ENCODE data around the gene TBATA. TPM values are rescaled to one million over a fixed set of nuclear protein-coding genes. Genes with fewer than 3 reads are reported as not detected.

The TBATA gene
- total RNA-seq, 1 experiment from 2014 or later, result not detected

DNA sequence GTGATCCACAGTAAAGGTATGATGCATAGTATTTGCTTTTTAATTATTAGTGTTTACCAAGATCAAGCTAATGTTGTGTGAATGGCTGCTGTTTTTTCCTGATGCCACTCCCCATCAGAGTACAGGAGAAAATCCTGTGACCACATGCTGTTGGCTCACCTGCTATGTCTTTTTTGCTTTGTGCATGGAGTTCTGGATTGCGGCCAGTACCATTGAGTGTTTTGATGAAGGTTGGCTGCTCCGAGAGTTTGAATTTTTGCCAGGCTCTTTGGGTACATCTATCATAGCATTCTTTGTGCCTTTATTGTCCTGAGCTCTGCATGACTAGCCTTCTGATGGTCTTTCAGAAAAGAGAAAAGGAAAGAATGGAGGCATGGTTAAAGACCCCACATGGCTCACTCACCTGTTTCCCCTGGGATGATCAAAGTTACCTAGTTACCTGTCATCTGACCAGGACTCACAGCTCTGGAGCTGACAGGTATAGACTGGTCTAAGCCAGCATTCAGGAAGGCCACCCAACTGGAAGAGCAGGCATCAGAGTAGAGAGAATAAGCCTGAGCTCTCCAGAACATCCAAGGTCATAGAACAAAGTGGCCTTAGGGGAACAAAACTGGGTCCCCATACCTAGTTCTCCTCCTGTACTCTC lies 18.7 kb upstream of the TBATA start:
- DNase-seq, result no peak
- Mint-ChIP-seq H3K9me3 (ENCODE audit: low read depth, unreplicated experiment) (no peaks in the 10 kb centered on the region), H3K36me3 (ENCODE audit: insufficient read depth, unreplicated experiment) (no peaks in the 10 kb centered on the region), H3K27ac (ENCODE audit: unreplicated experiment) (no peak overlapping the region), H3K27me3 (ENCODE audit: unreplicated experiment) (peaks cover 49% of the 10 kb centered on the region), H3K4me3 (ENCODE audit: low read depth, unreplicated experiment) (no peak overlapping the region), H3K4me1 (ENCODE audit: low read depth, unreplicated experiment) (peaks cover 15% of the 10 kb centered on the region)
- TF ChIP-seq, protein P1, sequence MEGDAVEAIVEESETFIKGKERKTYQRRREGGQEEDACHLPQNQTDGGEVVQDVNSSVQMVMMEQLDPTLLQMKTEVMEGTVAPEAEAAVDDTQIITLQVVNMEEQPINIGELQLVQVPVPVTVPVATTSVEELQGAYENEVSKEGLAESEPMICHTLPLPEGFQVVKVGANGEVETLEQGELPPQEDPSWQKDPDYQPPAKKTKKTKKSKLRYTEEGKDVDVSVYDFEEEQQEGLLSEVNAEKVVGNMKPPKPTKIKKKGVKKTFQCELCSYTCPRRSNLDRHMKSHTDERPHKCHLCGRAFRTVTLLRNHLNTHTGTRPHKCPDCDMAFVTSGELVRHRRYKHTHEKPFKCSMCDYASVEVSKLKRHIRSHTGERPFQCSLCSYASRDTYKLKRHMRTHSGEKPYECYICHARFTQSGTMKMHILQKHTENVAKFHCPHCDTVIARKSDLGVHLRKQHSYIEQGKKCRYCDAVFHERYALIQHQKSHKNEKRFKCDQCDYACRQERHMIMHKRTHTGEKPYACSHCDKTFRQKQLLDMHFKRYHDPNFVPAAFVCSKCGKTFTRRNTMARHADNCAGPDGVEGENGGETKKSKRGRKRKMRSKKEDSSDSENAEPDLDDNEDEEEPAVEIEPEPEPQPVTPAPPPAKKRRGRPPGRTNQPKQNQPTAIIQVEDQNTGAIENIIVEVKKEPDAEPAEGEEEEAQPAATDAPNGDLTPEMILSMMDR (IDR thresholded peaks at IDR 0.05; ENCODE audit: unreplicated experiment), result no peak
- no TSS peak for BruUV-seq (replicated peaks)
- intact Hi-C loops (cut with micrococcal nuclease; ENCODE audit: unreplicated experiment), result no loop called here
- CTCF ChIA-PET, result no interaction called here

DNA sequence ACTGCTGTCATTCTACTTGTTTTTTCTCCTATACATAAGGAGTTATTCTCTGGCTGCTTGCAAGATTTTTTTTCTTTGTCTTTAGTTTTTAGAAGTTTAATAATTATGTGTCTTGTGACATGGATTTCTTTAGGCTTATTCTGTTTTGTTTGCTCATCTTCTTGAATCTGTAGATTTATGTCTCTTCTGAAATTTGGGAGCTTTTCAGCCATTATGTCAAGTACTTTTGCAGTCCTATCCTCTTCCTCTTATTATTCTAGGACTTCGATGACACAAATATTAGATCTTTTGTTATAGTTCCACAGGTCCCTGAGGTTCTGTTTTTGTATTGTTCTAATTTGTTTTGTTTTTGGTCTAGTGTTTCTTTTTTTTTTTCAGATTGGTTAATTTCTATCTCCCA lies 16.7 kb upstream of the TBATA start:
- TF ChIP-seq, protein P1 (IDR thresholded peaks at IDR 0.05; ENCODE audit: unreplicated experiment), result no peak
- DNase-seq, result no peak
- CTCF ChIA-PET, result no interaction called here
- Mint-ChIP-seq H3K27me3 (ENCODE audit: unreplicated experiment) (peaks cover 54% of the 10 kb centered on the region), H3K27ac (ENCODE audit: unreplicated experiment) (no peak overlapping the region), H3K9me3 (ENCODE audit: low read depth, unreplicated experiment) (no peaks in the 10 kb centered on the region), H3K4me1 (ENCODE audit: low read depth, unreplicated experiment) (peaks cover 15% of the 10 kb centered on the region), H3K4me3 (ENCODE audit: low read depth, unreplicated experiment) (no peak overlapping the region), H3K36me3 (ENCODE audit: insufficient read depth, unreplicated experiment) (no peaks in the 10 kb centered on the region)
- BruUV-seq (replicated peaks), result no TSS peak
- intact Hi-C loops (cut with micrococcal nuclease; ENCODE audit: unreplicated experiment), result no loop called here

DNA sequence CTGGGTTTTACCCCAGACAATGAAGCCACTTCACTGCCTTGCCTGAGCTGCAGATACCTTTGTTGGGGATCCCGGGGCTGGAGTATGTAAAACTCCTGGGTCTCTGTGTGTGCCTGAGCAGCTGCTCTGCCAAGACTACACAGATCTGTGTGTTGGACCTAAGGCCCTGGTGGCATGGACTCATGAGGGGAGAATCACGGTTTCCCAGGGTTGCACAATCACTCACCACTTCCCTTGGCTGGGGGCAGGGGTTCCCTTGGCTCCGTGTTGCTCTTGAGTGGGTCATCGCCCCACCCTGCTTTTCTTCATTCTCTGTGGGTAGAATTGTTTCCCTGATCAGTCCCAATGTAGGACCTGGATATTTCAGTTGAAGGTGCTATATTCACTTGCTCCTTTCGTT lies 13.9 kb upstream of the TBATA start:
- peaks cover 3% of the 10 kb centered on the region for H3K4me1 Mint-ChIP-seq (ENCODE audit: low read depth, unreplicated experiment)
- H3K27me3 Mint-ChIP-seq (ENCODE audit: unreplicated experiment), result peaks cover 71% of the 10 kb centered on the region
- H3K9me3 Mint-ChIP-seq (ENCODE audit: low read depth, unreplicated experiment), result no peaks in the 10 kb centered on the region
- no peak overlapping the region for H3K4me3 Mint-ChIP-seq (ENCODE audit: low read depth, unreplicated experiment)
- intact Hi-C loops (cut with micrococcal nuclease; ENCODE audit: unreplicated experiment), result no loop called here
- no peak overlapping the region for H3K27ac Mint-ChIP-seq (ENCODE audit: unreplicated experiment)
- CTCF ChIA-PET, result interaction anchor here (0.5 kb wide), 1 partner anchor 409 kb away, joined by 4 read pairs; no protein-coding TSS in a partner anchor
- DNase-seq, result no peak
- no TSS peak for BruUV-seq (replicated peaks)
- TF ChIP-seq, protein P1 (IDR thresholded peaks at IDR 0.05; ENCODE audit: unreplicated experiment), result no peak
- H3K36me3 Mint-ChIP-seq (ENCODE audit: insufficient read depth, unreplicated experiment), result no peaks in the 10 kb centered on the region

DNA sequence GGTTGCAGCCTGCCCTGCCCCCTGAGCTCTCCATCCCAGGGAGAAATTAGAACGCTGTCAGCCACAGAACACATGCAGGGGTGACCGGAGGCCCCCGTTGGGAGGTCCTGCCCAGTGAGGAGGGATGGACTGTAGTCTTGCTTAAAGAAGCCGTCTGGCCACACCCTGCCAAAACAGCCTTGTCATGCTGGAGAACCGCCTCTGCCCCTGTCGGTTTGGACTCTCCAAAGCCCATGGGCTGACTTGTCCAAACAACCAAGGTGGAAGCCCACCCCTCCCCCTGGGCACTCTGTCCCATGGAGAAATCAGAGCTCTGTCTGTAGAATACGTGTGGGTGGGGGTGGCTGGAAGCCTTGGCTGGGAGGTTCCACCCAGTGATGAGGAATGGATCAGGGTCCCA lies 12.7 kb upstream of the TBATA start:
- intact Hi-C loops (cut with micrococcal nuclease; ENCODE audit: unreplicated experiment), result no loop called here
- no peak overlapping the region for H3K27ac Mint-ChIP-seq (ENCODE audit: unreplicated experiment)
- TF ChIP-seq, protein P1 (IDR thresholded peaks at IDR 0.05; ENCODE audit: unreplicated experiment), result no peak
- H3K36me3 Mint-ChIP-seq (ENCODE audit: insufficient read depth, unreplicated experiment), result no peaks in the 10 kb centered on the region
- no peaks in the 10 kb centered on the region for H3K4me1 Mint-ChIP-seq (ENCODE audit: low read depth, unreplicated experiment)
- no peaks in the 10 kb centered on the region for H3K9me3 Mint-ChIP-seq (ENCODE audit: low read depth, unreplicated experiment)
- DNase-seq, result no peak
- H3K27me3 Mint-ChIP-seq (ENCODE audit: unreplicated experiment), result peaks cover 84% of the 10 kb centered on the region
- H3K4me3 Mint-ChIP-seq (ENCODE audit: low read depth, unreplicated experiment), result no peak overlapping the region
- CTCF ChIA-PET, result no interaction called here
- BruUV-seq (replicated peaks), result no TSS peak

All from Calu3 (cell line).